OCI-LY1 (cell line): Measurements from ENCODE around the gene FAM13A.

Experiments
- H2AFZ ChIP-seq: fragments of 200-600 bp; sonication (generic), shearing (Covaris generic); 2 replicates; pipeline ENCODE4 v1.6.0; 2014; ENCODE audit warnings: antibody characterized with exemption, mild to moderate bottlenecking, low read length
- H3F3A ChIP-seq: fragments of 200-600 bp; sonication (generic), shearing (Covaris generic); 2 replicates; pipeline ENCODE4 v1.6.0; 2014; ENCODE audit warnings: mild to moderate bottlenecking, antibody characterized with exemption, low read length, moderate library complexity; ENCODE audit not compliant: insufficient read depth
- H3K27ac ChIP-seq: fragments of 200-600 bp; sonication (generic); 2 replicates; pipeline ENCODE4 v1.5.1; 2014; ENCODE audit warnings: low read length, mixed run types, mild to moderate bottlenecking, low read depth; ENCODE audit not compliant: poor library complexity, severe bottlenecking
- H3K27me3 ChIP-seq: fragments of 200-600 bp; sonication (generic); 2 replicates; pipeline ENCODE4 v1.6.0; 2014; ENCODE audit warnings: antibody characterized with exemption, mild to moderate bottlenecking, low read length, moderate library complexity; ENCODE audit not compliant: insufficient read depth
- H3K36me3 ChIP-seq: fragments of 200-600 bp; sonication (generic); 2 replicates; pipeline ENCODE4 v1.6.1; 2014; ENCODE audit warnings: mild to moderate bottlenecking, antibody characterized with exemption, low read length, moderate library complexity, mixed read lengths; ENCODE audit not compliant: insufficient read depth
- H3K4me1 ChIP-seq: fragments of 200-600 bp; sonication (generic); 2 replicates; pipeline ENCODE4 v1.5.1; 2014; ENCODE audit warnings: mild to moderate bottlenecking, low read length, moderate library complexity; ENCODE audit not compliant: insufficient read depth, severe bottlenecking
- H3K4me2 ChIP-seq: fragments of 200-600 bp; sonication (generic), shearing (Covaris generic); 2 replicates; pipeline ENCODE4 v1.6.1; 2014; ENCODE audit warnings: low read length
- H3K4me3 ChIP-seq: fragments of 200-600 bp; sonication (generic); 2 replicates; pipeline ENCODE4 v1.5.1; 2014; ENCODE audit warnings: low read length, low read depth, mild to moderate bottlenecking, mixed read lengths; ENCODE audit not compliant: poor library complexity, severe bottlenecking
- H3K79me2 ChIP-seq: fragments of 200-600 bp; shearing (Covaris generic); 2 replicates; pipeline ENCODE4 v1.6.1; 2016; ENCODE audit warnings: mixed run types, low read length, mixed read lengths; ENCODE audit not compliant: insufficient read depth
- H3K9ac ChIP-seq: fragments of 200-600 bp; sonication (generic), shearing (Covaris generic); 2 replicates; pipeline ENCODE4 v1.6.1; 2014; ENCODE audit warnings: mild to moderate bottlenecking, low read length, mixed read lengths
- H3K9me2 ChIP-seq: fragments of 200-600 bp; sonication (generic), shearing (Covaris generic); 2 replicates; pipeline ENCODE4 v1.6.1; 2014; ENCODE audit warnings: low read depth, mild to moderate bottlenecking, low read length, mixed read lengths
- H3K9me3 ChIP-seq: fragments of 200-600 bp; shearing (Covaris generic); 2 replicates; pipeline ENCODE4 v1.6.1; 2014; ENCODE audit warnings: low read length, mixed read lengths
- H4K20me1 ChIP-seq: fragments of 200-600 bp; sonication (generic), shearing (Covaris generic); 2 replicates; pipeline ENCODE4 v1.6.0; 2016; ENCODE audit warnings: mild to moderate bottlenecking, low read length; ENCODE audit not compliant: insufficient read depth
- EZH2 ChIP-seq: fragments of 200-600 bp; sonication (generic), shearing (Covaris generic); IDR thresholded peaks from 2 replicates; pipeline ENCODE4 v1.8.0; 2017; ENCODE audit warnings: borderline replicate concordance, mixed run types, mild to moderate bottlenecking, antibody characterized with exemption, low read length, moderate library complexity, mixed read lengths
- TF ChIP-seq, protein P1 (sequence below): fragments of 200-600 bp; sonication (generic), shearing (Covaris generic); IDR thresholded peaks from 2 replicates; pipeline ENCODE4 v1.5.1; 2017; ENCODE audit warnings: mild to moderate bottlenecking, antibody characterized with exemption, low read length, moderate library complexity, mixed read lengths

The FAM13A gene

GRCh38 chr4:89055157-89056080 lies 1.6 kb downstream of the FAM13A start:
- Histone ChIP-seq H3K9me3 (no peaks in the 10 kb centered on the region), H3K9me2 (no peaks in the 10 kb centered on the region), H3K36me3 (no peaks in the 10 kb centered on the region), H2AFZ (no peak overlapping the region), H3K4me1 (no peaks in the 10 kb centered on the region), H3K9ac (no peak overlapping the region), H3K27me3 (no peaks in the 10 kb centered on the region), H3K79me2 (no peaks in the 10 kb centered on the region), H3K27ac (no peak overlapping the region), H3F3A (no peaks in the 10 kb centered on the region), H3K4me3 (no peak overlapping the region), H3K4me2 (no peak overlapping the region), H4K20me1 (no peaks in the 10 kb centered on the region)
- TF ChIP-seq EZH2: no peak
- TF ChIP-seq, protein P1, sequence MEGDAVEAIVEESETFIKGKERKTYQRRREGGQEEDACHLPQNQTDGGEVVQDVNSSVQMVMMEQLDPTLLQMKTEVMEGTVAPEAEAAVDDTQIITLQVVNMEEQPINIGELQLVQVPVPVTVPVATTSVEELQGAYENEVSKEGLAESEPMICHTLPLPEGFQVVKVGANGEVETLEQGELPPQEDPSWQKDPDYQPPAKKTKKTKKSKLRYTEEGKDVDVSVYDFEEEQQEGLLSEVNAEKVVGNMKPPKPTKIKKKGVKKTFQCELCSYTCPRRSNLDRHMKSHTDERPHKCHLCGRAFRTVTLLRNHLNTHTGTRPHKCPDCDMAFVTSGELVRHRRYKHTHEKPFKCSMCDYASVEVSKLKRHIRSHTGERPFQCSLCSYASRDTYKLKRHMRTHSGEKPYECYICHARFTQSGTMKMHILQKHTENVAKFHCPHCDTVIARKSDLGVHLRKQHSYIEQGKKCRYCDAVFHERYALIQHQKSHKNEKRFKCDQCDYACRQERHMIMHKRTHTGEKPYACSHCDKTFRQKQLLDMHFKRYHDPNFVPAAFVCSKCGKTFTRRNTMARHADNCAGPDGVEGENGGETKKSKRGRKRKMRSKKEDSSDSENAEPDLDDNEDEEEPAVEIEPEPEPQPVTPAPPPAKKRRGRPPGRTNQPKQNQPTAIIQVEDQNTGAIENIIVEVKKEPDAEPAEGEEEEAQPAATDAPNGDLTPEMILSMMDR: no peak

GRCh38 chr4:89054627-89055026 lies 2.4 kb downstream of the FAM13A start:
- no peaks in the 10 kb centered on the region for H3K9me2 ChIP-seq
- no peaks in the 10 kb centered on the region for H3K27me3 ChIP-seq
- no peaks in the 10 kb centered on the region for H3K9me3 ChIP-seq
- no peaks in the 10 kb centered on the region for H3F3A ChIP-seq
- H3K27ac ChIP-seq: no peak overlapping the region
- no peaks in the 10 kb centered on the region for H4K20me1 ChIP-seq
- no peak overlapping the region for H2AFZ ChIP-seq
- no peak overlapping the region for H3K4me3 ChIP-seq
- H3K9ac ChIP-seq: no peak overlapping the region
- H3K4me2 ChIP-seq: no peak overlapping the region
- H3K4me1 ChIP-seq: no peaks in the 10 kb centered on the region
- no peaks in the 10 kb centered on the region for H3K79me2 ChIP-seq
- no peaks in the 10 kb centered on the region for H3K36me3 ChIP-seq
- no peak for TF ChIP-seq EZH2

DNA sequence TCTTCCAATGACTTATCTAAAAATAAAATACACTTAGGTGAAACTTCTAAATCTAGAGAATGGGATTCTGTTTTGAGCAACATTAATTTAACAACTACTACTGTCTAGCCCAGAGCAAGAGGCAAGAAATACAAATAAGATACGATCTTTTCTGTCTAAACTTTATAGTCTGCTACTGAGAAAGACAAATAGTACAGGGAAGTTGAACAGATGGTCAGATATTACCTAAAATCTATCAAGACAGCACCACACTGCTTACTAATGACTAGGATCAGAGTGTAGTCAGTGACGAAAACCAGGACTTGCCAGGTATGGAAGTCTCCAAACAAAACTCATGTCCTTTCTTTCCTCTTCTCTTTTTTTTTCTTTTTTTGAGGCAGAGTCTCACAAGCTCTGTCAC lies 7.1 kb downstream of the FAM13A start:
- Histone ChIP-seq H3K27me3 (no peaks in the 10 kb centered on the region), H3K36me3 (no peaks in the 10 kb centered on the region), H3K79me2 (no peaks in the 10 kb centered on the region)

More for the DNA sequence above, 7.1 kb downstream of the FAM13A start:
- no peaks in the 10 kb centered on the region for H3K4me1 ChIP-seq
- no peaks in the 10 kb centered on the region for H3K9me3 ChIP-seq
- H4K20me1 ChIP-seq: no peaks in the 10 kb centered on the region
- H3K4me2 ChIP-seq: no peak overlapping the region
- no peaks in the 10 kb centered on the region for H3F3A ChIP-seq
- TF ChIP-seq EZH2: no peak
- TF ChIP-seq, protein P1: no peak
- no peak overlapping the region for H3K27ac ChIP-seq
- no peak overlapping the region for H2AFZ ChIP-seq
- no peak overlapping the region for H3K4me3 ChIP-seq
- H3K9ac ChIP-seq: no peak overlapping the region
- H3K9me2 ChIP-seq: no peaks in the 10 kb centered on the region
